Endothelial cell of umbilical vein (primary cell): ENCODE results near the gene C21orf58. TPM values are rescaled to one million over a fixed set of nuclear protein-coding genes. Genes with fewer than 3 reads are reported as not detected.

ENCODE experiments used
- BruUV-seq: library from RNA; stranded (reverse); fragments of 400-500 nt; replicated peaks from 2 replicates; lab custom pipeline; 2021; lab: Mats Ljungman, UMichigan
- CTCF ChIA-PET: fragments of 300-600, 350-600 bp; sonication (Branson Sonifier 250); formaldehyde crosslinking; loops from one replicate; lab custom pipeline; 2021; ENCODE audit warnings: antibody characterized with exemption, inconsistent platforms; lab: Charles Lee
- POLR2A ChIA-PET: fragments of 300-600, 350-600 bp; sonication (Branson Sonifier 250); formaldehyde crosslinking; loops from one replicate; lab custom pipeline; 2021; ENCODE audit warnings: antibody characterized with exemption, inconsistent platforms; lab: Charles Lee
- DNase-seq: peaks from one replicate; pipeline ENCODE4 v3.0.0-alpha.2; 2011; ENCODE audit warnings: low read depth, low spot score
- FAIRE-seq: peaks from 2 replicates; lab custom pipeline; 2011; peaks lifted over from hg19 to GRCh38; lab: Jason Lieb, UNC
- H2AFZ ChIP-seq: 2 replicates; pipeline ENCODE4 v1.6.0; 2012; ENCODE audit warnings: low read depth, low read length, control low read depth, inconsistent platforms
- H3K27ac ChIP-seq: 2 replicates; pipeline ENCODE4 v1.5.1; 2011; ENCODE audit warnings: low read depth, mild to moderate bottlenecking, control low read depth, low read length, moderate library complexity; ENCODE audit not compliant: insufficient read depth
- H3K27me3 ChIP-seq, 2 experiments: 2 replicates each; pipeline versions ENCODE4 v1.6.0 to v1.6.1; 2011; ENCODE audit warnings: low read length in 2 of 2, mixed read lengths in 1 of 2; ENCODE audit not compliant: control insufficient read depth in 2 of 2, insufficient read depth in 2 of 2
- H3K36me3 ChIP-seq, 2 experiments: 2 replicates in 1 of 2; 3 replicates in 1 of 2; pipeline ENCODE4 v1.5.1; 2011; ENCODE audit warnings: low read length in 2 of 2, mild to moderate bottlenecking in 1 of 2, moderate library complexity in 1 of 2; ENCODE audit not compliant: control insufficient read depth in 2 of 2, insufficient read depth in 2 of 2; ENCODE audit errors: extremely low read depth in 1 of 2
- H3K4me1 ChIP-seq: 3 replicates; pipeline ENCODE4 v1.5.1; 2011; ENCODE audit warnings: mild to moderate bottlenecking, low read length; ENCODE audit not compliant: control insufficient read depth, insufficient read depth; ENCODE audit errors: extremely low read depth
- H3K4me2 ChIP-seq: 2 replicates; pipeline ENCODE4 v1.6.1; 2011; ENCODE audit warnings: low read length, control low read depth, mixed read lengths; ENCODE audit not compliant: insufficient read depth
- H3K4me3 ChIP-seq, 3 experiments: fragments of 200-600 bp in 1 of 3; sonication (generic), shearing (Covaris generic) in 1 of 3; replicated peaks in 1 of 3; 2 replicates each; pipeline ENCODE4 v1.5.1; 2011 to 2016; ENCODE audit warnings: control low read depth in 3 of 3, low read length in 3 of 3, mild to moderate bottlenecking in 2 of 3, inconsistent platforms in 1 of 3, low read depth in 1 of 3, moderate library complexity in 1 of 3; ENCODE audit not compliant: insufficient read depth in 1 of 3
- H3K79me2 ChIP-seq: 2 replicates; pipeline ENCODE4 v1.6.0; 2012; ENCODE audit warnings: low read length, inconsistent platforms; ENCODE audit not compliant: control insufficient read depth, insufficient read depth
- H3K9ac ChIP-seq: replicated peaks from 2 replicates; pipeline ENCODE3; 2011; ENCODE audit warnings: low read length, control low read depth; ENCODE audit not compliant: insufficient read depth; ENCODE audit errors: extremely low read depth
- H3K9me1 ChIP-seq: replicated peaks from 3 replicates; pipeline ENCODE4 v1.6.0; 2011; ENCODE audit warnings: mild to moderate bottlenecking, low read length; ENCODE audit not compliant: control insufficient read depth, insufficient read depth; ENCODE audit errors: extremely low read depth
- H3K9me3 ChIP-seq: replicated peaks from 2 replicates; pipeline ENCODE4 v1.5.1; 2012; ENCODE audit warnings: low read length, inconsistent platforms; ENCODE audit not compliant: control insufficient read depth, insufficient read depth
- H4K20me1 ChIP-seq: replicated peaks from 2 replicates; pipeline ENCODE3; 2011; ENCODE audit warnings: mild to moderate bottlenecking, low read length; ENCODE audit not compliant: control insufficient read depth, insufficient read depth; ENCODE audit errors: extremely low read depth
- EZH2 ChIP-seq: IDR thresholded peaks from 2 replicates; pipeline ENCODE4 v1.6.1; 2012; ENCODE audit warnings: borderline replicate concordance, low read depth, mild to moderate bottlenecking, moderate library complexity, low read length, inconsistent platforms; ENCODE audit not compliant: severe bottlenecking
- FOS ChIP-seq: IDR thresholded peaks from 2 replicates; pipeline ENCODE4 v1.6.1; 2011; ENCODE audit warnings: mild to moderate bottlenecking, low read length, moderate library complexity, borderline replicate concordance; ENCODE audit not compliant: insufficient read depth
- GATA2 ChIP-seq: IDR thresholded peaks from 2 replicates; pipeline ENCODE4 v1.7.0; 2011; ENCODE audit warnings: low read depth, mild to moderate bottlenecking, moderate library complexity, mixed read lengths, low read length; ENCODE audit not compliant: insufficient read length, insufficient read depth
- JUN ChIP-seq: IDR thresholded peaks from 2 replicates; pipeline ENCODE4 v1.6.1; 2011; ENCODE audit warnings: borderline replicate concordance, low read depth; ENCODE audit not compliant: insufficient read length, insufficient read depth
- MYC ChIP-seq: IDR thresholded peaks from one replicate; pipeline ENCODE4 v1.6.1; 2011; ENCODE audit warnings: mild to moderate bottlenecking, low read depth, low read length
- POLR2A ChIP-seq: IDR thresholded peaks from 2 replicates; pipeline ENCODE4 v1.6.1; 2012; ENCODE audit warnings: low read depth, mild to moderate bottlenecking, control low read depth, low read length
- POLR2AphosphoS5 ChIP-seq: IDR thresholded peaks from 2 replicates; pipeline ENCODE4 v1.6.1; 2012; ENCODE audit warnings: low read depth, mild to moderate bottlenecking, control low read depth, low read length, moderate library complexity; ENCODE audit not compliant: insufficient read depth
- dilution Hi-C: fragments of 300-500 bp; cut with MboI; formaldehyde crosslinking; loops from one replicate; pipeline ENCODE4 v1.15.0; 2019; ENCODE audit warnings: low sequenced_read_pairs; ENCODE audit not compliant: extremely low pct_ligation_motif_present
- intact Hi-C: fragments of 100-400 bp; cut with micrococcal nuclease; formaldehyde crosslinking; loops from one replicate; pipeline ENCODE4 v1.10.0; 2022
- polyA plus RNA-seq, 4 experiments: library from polyadenylated mRNA; depleted of rRNA in 3 of 4; stranded (reverse) in 3 of 4; unstranded in 1 of 4; fragments of >200 nt; gene quantifications; 2 replicates each; pipeline versions ENCODE4 v1.2.1 to v1.2.3, GENCODE V29; 2011 to 2012; ENCODE audit warnings: missing spikeins in 1 of 4
- total RNA-seq: library from RNA; stranded (reverse); gene quantifications from 2 replicates; pipeline ENCODE4 v1.2.3, GENCODE V29; 2021
- TF ChIP-seq, protein P1 (sequence below), 2 donors: IDR thresholded peaks; 1 replicate in 1 of 2; 2 replicates in 1 of 2; pipeline ENCODE4 v1.5.1; 2011; ENCODE audit warnings: low read length in 2 of 2, mild to moderate bottlenecking in 2 of 2, moderate library complexity in 2 of 2, control low read depth in 1 of 2, inconsistent platforms in 1 of 2, low read depth in 1 of 2; ENCODE audit not compliant: insufficient read depth in 1 of 2; ENCODE audit errors: extremely low read depth in 1 of 2
- TF ChIP-seq, protein P2 (sequence below): IDR thresholded peaks from 2 replicates; pipeline ENCODE4 v1.6.1; 2011; ENCODE audit not compliant: insufficient read depth, insufficient read length

Gene C21orf58
- total and polyA plus RNA-seq, 2 donors (not counting 3 experiments of a cell fraction or from before 2014, with no cell fraction given): 6.0 to 24.3 TPM

- CTCF ChIA-PET: no interaction called here
- intact Hi-C loops: no loop called here
Observed at GRCh38 chr21:46329796-46330195, 6.1 kb upstream of the C21orf58 start.

More at GRCh38 chr21:46329796-46330195, 6.1 kb upstream of the C21orf58 start:
- H3K36me3 ChIP-seq: peaks cover 6 to 13% of the 10 kb centered on the region in 2 experiments
- H3K9ac ChIP-seq: no peak overlapping the region
- no peak overlapping the region for H3K27ac ChIP-seq
- H3K4me2 ChIP-seq: no peak overlapping the region
- no peaks in the 10 kb centered on the region for H3K9me3 ChIP-seq
- DNase-seq (no peak), FAIRE-seq (no peak)
- POLR2A ChIA-PET: no interaction called here
- BruUV-seq: no TSS peak
- H3K79me2 ChIP-seq: peaks cover 37% of the 10 kb centered on the region
- dilution Hi-C loops: no loop called here
- no peak overlapping the region for H2AFZ ChIP-seq
- H3K4me3 ChIP-seq: no peak overlapping the region
- peaks cover 10% of the 10 kb centered on the region for H3K4me1 ChIP-seq
- no peaks in the 10 kb centered on the region for H3K9me1 ChIP-seq
- no peaks in the 10 kb centered on the region for H3K27me3 ChIP-seq
- TF ChIP-seq JUN: no peak
- TF ChIP-seq POLR2A: no peak
- no peak for TF ChIP-seq MYC
- TF ChIP-seq, protein P1, sequence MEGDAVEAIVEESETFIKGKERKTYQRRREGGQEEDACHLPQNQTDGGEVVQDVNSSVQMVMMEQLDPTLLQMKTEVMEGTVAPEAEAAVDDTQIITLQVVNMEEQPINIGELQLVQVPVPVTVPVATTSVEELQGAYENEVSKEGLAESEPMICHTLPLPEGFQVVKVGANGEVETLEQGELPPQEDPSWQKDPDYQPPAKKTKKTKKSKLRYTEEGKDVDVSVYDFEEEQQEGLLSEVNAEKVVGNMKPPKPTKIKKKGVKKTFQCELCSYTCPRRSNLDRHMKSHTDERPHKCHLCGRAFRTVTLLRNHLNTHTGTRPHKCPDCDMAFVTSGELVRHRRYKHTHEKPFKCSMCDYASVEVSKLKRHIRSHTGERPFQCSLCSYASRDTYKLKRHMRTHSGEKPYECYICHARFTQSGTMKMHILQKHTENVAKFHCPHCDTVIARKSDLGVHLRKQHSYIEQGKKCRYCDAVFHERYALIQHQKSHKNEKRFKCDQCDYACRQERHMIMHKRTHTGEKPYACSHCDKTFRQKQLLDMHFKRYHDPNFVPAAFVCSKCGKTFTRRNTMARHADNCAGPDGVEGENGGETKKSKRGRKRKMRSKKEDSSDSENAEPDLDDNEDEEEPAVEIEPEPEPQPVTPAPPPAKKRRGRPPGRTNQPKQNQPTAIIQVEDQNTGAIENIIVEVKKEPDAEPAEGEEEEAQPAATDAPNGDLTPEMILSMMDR (IDR thresholded peaks at IDR 0.05; ENCODE audit: extremely low read depth in 1 of 2, insufficient read depth in 1 of 2, low read depth in 1 of 2, low read length in 2 of 2): no peak
- no peak for TF ChIP-seq FOS
- no peak for TF ChIP-seq GATA2
- TF ChIP-seq, protein P2, sequence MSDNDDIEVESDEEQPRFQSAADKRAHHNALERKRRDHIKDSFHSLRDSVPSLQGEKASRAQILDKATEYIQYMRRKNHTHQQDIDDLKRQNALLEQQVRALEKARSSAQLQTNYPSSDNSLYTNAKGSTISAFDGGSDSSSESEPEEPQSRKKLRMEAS: no peak
- no peak for TF ChIP-seq POLR2AphosphoS5
- TF ChIP-seq EZH2: no peak
- H4K20me1 ChIP-seq: no peaks in the 10 kb centered on the region
